Measurements from ENCODE around the gene AKT2. TPM values are rescaled to one million over a fixed set of nuclear protein-coding genes. Genes with fewer than 3 reads are reported as not detected.

Gene AKT2
- total RNA-seq, 1 experiment from 2014 or later, result 2,376 TPM

DNA sequence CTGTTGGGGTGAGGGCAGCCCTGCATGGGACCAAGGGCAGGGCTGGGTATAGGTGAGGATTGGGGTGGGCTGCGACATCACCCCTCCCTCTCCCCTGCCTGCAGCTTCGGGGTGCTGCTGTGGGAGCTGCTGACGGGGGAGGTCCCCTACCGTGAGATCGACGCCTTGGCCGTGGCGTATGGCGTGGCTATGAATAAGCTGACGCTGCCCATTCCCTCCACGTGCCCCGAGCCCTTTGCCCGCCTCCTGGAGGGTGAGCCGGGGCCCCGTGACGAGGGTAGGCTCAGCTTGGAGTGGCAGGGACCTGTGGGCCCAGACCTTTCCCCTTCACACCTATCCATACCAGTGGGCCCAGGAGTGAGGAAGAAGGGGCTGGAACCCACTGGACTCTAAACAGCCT, 80.8 kb downstream of the AKT2 start:
- CTCF ChIA-PET, result interaction anchor here (0.5 to 3.0 kb wide), 8 partner anchors 13 to 1618 kb away, joined by 3 to 14 read pairs (median 5); partner anchors contain the start of genes PSMC4 and TTC9B
- in situ Hi-C loops (cut with HindIII; ENCODE audit: low pct_unique_long_range_greater_than_20kb, low sequenced_read_pairs), result no loop called here

DNA sequence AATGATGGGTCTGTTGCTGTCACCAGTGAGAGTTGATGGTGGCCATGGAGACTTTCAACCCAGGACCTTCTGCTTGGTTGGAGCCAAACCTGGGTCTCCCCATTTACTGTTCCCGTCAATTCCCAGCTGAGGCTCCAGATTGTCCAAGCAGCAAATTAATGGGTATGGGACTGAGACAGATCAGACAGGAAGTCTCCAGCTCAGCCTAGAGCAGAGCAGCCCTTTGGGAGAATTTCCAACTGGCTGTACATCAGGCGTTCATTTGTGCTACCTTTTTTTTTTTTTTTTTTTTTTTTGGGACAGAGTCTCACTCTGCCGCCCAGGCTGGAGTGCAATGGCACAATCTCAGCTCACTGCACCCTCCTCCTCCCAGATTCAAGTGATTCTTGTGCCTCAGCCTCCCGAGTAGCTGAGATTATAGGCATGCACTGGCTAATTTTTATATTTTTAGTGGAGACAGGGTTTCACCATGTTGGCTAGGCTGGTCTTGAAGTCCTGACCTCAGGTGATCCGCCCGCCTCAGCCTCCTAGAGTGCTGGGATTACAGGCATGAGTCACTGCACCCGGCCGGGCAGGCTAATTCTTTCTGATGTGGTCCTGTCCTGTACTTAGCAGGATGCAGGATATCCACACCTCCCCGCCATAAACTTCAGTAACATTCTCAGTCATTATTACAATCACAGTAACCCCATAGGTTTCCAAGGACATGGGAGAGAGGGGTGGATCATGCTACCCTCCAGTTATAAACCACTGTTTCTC, 84.6 kb downstream of the AKT2 start:
- no peak overlapping the region for H3K27ac ChIP-seq (ENCODE audit: low read length)
- ChIA-PET CTCF (interaction anchor here (0.6 to 2.5 kb wide), 23 partner anchors 9 to 692 kb away, joined by 3 to 33 read pairs (median 5); partner anchors contain the start of genes MAP3K10 and TTC9B), POLR2A (interaction anchor here (0.5 to 3.3 kb wide), 10 partner anchors 9 to 1234 kb away, joined by 3 to 41 read pairs (median 6); partner anchors contain the start of gene MAP3K10)
- intact Hi-C loops (cut with micrococcal nuclease; ENCODE audit: unreplicated experiment), result no loop called here
- H3K9me3 ChIP-seq (ENCODE audit: control insufficient read depth, insufficient read depth, low read depth, low read length), result no peaks in the 10 kb centered on the region
- H3K27me3 ChIP-seq (ENCODE audit: control insufficient read depth, insufficient read depth, low read length), result no peaks in the 10 kb centered on the region
- ATAC-seq (peak; percentile 7; the same call in 1 of the 2 replicates), DNase-seq (ENCODE audit: low read depth, low spot score) (no peak)
- BruUV-seq (replicated peaks), result no TSS peak
- in situ Hi-C loops (cut with HindIII; ENCODE audit: low pct_unique_long_range_greater_than_20kb, low sequenced_read_pairs), result no loop called here
- no peak overlapping the region for H3K4me3 ChIP-seq (ENCODE audit: low read depth in 2 of 2, low read length in 2 of 2)
- H3K36me3 ChIP-seq (ENCODE audit: control insufficient read depth, insufficient read depth, low read length), result no peaks in the 10 kb centered on the region
- TF ChIP-seq TCF7L2 (IDR thresholded peaks at IDR 0.05; ENCODE audit: low read depth, low read length) (no peak), SIN3A (IDR thresholded peaks at IDR 0.05; ENCODE audit: borderline replicate concordance, insufficient read depth, low read depth, low read length) (no peak), POLR2AphosphoS5 (IDR thresholded peaks at IDR 0.05; ENCODE audit: low read depth, low read length) (no peak)
- H3K4me1 ChIP-seq (ENCODE audit: control insufficient read depth, insufficient read depth, low read length), result no peaks in the 10 kb centered on the region

More for the DNA sequence above, 80.8 kb downstream of the AKT2 start:
- POLR2A ChIA-PET, result interaction anchor here (1.3 to 1.7 kb wide), 2 partner anchors 8 to 40 kb away, joined by 3 to 4 read pairs; no protein-coding TSS in a partner anchor
- Histone ChIP-seq H3K27me3 (ENCODE audit: control insufficient read depth, insufficient read depth, low read length) (no peaks in the 10 kb centered on the region), H3K4me3 (ENCODE audit: low read depth in 2 of 2, low read length in 2 of 2) (no peak overlapping the region), H3K9me3 (ENCODE audit: control insufficient read depth, insufficient read depth, low read depth, low read length) (no peaks in the 10 kb centered on the region), H3K36me3 (ENCODE audit: control insufficient read depth, insufficient read depth, low read length) (no peaks in the 10 kb centered on the region; the same call in 1 of the 2 replicates), H3K4me1 (ENCODE audit: control insufficient read depth, insufficient read depth, low read length) (no peaks in the 10 kb centered on the region), H3K27ac (ENCODE audit: low read length) (no peak overlapping the region)
- ATAC-seq (peak; percentile 7; the same call in 1 of the 2 replicates), DNase-seq (ENCODE audit: low read depth, low spot score) (no peak)
- no TSS peak for BruUV-seq (replicated peaks)
- TF ChIP-seq, protein P1, sequence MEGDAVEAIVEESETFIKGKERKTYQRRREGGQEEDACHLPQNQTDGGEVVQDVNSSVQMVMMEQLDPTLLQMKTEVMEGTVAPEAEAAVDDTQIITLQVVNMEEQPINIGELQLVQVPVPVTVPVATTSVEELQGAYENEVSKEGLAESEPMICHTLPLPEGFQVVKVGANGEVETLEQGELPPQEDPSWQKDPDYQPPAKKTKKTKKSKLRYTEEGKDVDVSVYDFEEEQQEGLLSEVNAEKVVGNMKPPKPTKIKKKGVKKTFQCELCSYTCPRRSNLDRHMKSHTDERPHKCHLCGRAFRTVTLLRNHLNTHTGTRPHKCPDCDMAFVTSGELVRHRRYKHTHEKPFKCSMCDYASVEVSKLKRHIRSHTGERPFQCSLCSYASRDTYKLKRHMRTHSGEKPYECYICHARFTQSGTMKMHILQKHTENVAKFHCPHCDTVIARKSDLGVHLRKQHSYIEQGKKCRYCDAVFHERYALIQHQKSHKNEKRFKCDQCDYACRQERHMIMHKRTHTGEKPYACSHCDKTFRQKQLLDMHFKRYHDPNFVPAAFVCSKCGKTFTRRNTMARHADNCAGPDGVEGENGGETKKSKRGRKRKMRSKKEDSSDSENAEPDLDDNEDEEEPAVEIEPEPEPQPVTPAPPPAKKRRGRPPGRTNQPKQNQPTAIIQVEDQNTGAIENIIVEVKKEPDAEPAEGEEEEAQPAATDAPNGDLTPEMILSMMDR (IDR thresholded peaks at IDR 0.05), result no peak
- TF ChIP-seq POLR2AphosphoS5 (IDR thresholded peaks at IDR 0.05; ENCODE audit: low read depth, low read length) (no peak), SIN3A (IDR thresholded peaks at IDR 0.05; ENCODE audit: borderline replicate concordance, insufficient read depth, low read depth, low read length) (no peak), TCF7L2 (IDR thresholded peaks at IDR 0.05; ENCODE audit: low read depth, low read length) (no peak)
- TF ChIP-seq, protein P2, sequence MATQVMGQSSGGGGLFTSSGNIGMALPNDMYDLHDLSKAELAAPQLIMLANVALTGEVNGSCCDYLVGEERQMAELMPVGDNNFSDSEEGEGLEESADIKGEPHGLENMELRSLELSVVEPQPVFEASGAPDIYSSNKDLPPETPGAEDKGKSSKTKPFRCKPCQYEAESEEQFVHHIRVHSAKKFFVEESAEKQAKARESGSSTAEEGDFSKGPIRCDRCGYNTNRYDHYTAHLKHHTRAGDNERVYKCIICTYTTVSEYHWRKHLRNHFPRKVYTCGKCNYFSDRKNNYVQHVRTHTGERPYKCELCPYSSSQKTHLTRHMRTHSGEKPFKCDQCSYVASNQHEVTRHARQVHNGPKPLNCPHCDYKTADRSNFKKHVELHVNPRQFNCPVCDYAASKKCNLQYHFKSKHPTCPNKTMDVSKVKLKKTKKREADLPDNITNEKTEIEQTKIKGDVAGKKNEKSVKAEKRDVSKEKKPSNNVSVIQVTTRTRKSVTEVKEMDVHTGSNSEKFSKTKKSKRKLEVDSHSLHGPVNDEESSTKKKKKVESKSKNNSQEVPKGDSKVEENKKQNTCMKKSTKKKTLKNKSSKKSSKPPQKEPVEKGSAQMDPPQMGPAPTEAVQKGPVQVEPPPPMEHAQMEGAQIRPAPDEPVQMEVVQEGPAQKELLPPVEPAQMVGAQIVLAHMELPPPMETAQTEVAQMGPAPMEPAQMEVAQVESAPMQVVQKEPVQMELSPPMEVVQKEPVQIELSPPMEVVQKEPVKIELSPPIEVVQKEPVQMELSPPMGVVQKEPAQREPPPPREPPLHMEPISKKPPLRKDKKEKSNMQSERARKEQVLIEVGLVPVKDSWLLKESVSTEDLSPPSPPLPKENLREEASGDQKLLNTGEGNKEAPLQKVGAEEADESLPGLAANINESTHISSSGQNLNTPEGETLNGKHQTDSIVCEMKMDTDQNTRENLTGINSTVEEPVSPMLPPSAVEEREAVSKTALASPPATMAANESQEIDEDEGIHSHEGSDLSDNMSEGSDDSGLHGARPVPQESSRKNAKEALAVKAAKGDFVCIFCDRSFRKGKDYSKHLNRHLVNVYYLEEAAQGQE (IDR thresholded peaks at IDR 0.05; ENCODE audit: insufficient read depth in 1 of 2, low read depth in 2 of 2, low read length in 1 of 2), result no peak
- intact Hi-C loops (cut with micrococcal nuclease; ENCODE audit: unreplicated experiment), result no loop called here

Data from Panc1 (cell line).